GM19372 (cell line): ENCODE data around the gene PCDHB2.
"Not testable (repeated sequence)": the region's sequence is repeated elsewhere in the genome, so short reads cannot be mapped to it uniquely, and the experiment has no call there.

Experiments
- ATAC-seq: cut with Tn5 transposase; IDR thresholded peaks from one replicate; pipeline ENCODE4 v1.9.1; 2021; ENCODE audit warnings: mild to moderate bottlenecking, low read depth, moderate library complexity; ENCODE audit not compliant: unreplicated experiment

The PCDHB2 gene

GRCh38 chr5:141094481-141095262, at the start of gene PCDHB2:
Gene PCDHB2 (plus strand): TSS chr5:141094615. CDS start chr5:141094791, 176 bp downstream.
- no peak for ATAC-seq

- no peak for ATAC-seq
Measured at GRCh38 chr5:141050622-141051520, 43.5 kb upstream of the PCDHB2 start, which contains the start of gene PCDHB1. Gene PCDHB1 (plus strand): TSS chr5:141051374. CDS start chr5:141051471, 97 bp downstream.

- no peak for ATAC-seq
Measured at GRCh38 chr5:141051521-141051866, 42.9 kb upstream of the PCDHB2 start.

DNA sequence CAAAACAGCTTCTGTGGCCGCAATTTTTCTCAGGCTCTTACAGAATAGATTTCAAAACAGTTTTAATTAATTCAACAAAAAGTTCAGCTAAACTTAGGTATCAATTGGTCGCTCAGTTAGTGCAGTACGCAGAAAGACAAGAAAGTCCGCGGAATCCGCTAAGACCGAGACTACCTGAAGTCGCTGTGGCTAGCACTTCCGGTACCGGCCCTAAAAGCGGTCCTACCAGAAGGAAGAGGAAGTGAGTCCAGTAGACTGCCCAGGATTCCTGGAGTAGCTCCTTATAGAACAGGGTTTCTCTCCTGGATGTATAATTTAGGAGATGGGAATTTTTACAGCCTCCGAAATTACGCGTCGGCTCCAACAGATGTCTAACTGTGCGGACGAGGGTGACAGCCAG, 16.6 kb upstream of the PCDHB2 start:
- no peak for ATAC-seq

GRCh38 chr5:141082228-141082627, 12.2 kb upstream of the PCDHB2 start:
- no peak for ATAC-seq

DNA sequence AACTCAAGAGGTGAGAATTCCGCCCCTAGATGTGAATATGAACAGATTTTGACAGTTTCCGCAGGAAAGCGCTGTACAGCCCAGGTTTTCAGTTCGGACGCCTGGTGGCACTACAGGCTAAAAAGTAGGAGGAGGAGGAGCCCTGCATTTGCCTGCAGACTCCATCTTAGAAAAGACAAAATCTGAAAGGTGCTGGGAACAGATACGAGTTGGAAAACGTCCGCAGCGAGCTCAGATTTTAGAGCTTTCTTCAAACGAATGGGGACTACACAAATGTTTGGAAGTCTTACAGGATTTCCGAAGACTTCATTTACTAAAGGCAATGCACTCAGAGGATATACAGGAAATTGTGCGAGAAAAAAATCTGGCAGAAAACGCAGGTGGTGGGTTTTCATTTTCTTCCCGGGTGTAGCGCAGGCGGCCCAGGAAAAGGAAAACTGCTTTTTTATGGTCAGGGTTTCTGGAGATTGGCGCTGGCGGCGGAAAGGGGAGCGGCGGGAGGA, 9.9 kb upstream of the PCDHB2 start:
- no peak for ATAC-seq

- ATAC-seq: no peak
Measured at GRCh38 chr5:141095263-141095641, 837 bp downstream of the PCDHB2 start.

GRCh38 chr5:141096181-141096580, 1.8 kb downstream of the PCDHB2 start:
- not testable (repeated sequence) for ATAC-seq

DNA sequence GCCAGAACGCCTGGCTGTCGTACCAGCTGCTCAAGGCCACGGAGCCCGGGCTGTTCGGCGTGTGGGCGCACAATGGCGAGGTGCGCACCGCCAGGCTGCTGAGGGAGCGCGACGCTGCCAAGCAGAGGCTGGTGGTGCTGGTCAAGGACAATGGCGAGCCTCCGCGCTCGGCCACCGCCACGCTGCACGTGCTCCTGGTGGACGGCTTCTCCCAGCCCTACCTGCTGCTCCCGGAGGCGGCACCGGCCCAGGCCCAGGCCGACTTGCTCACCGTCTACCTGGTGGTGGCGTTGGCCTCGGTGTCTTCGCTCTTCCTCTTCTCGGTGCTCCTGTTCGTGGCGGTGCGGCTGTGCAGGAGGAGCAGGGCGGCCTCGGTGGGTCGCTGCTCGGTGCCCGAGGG, 2.2 kb downstream of the PCDHB2 start:
- not testable (repeated sequence) for ATAC-seq

- no peak for ATAC-seq
Measured at GRCh38 chr5:141100243-141100805, 5.9 kb downstream of the PCDHB2 start, which contains the start of gene PCDHB3. Gene PCDHB3 (plus strand): TSS chr5:141100473. CDS start chr5:141100650, 177 bp downstream.

DNA sequence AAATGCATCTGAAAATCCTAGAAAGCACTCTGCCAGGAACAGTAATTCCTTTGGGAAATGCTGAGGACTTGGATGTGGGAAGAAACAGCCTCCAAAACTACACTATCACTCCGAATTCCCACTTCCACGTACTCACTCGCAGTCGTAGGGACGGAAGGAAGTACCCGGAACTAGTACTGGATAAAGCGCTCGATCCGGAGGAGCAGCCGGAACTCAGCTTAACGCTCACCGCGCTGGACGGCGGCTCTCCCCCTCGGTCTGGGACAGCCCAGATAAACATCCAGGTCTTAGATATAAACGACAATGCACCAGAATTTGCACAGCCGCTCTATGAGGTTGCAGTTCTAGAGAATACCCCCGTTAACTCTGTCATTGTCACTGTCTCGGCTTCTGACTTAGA, 6.6 kb downstream of the PCDHB2 start:
- no peak for ATAC-seq

- ATAC-seq: not testable (repeated sequence)
Measured at GRCh38 chr5:141102070-141102469, 7.7 kb downstream of the PCDHB2 start.

DNA sequence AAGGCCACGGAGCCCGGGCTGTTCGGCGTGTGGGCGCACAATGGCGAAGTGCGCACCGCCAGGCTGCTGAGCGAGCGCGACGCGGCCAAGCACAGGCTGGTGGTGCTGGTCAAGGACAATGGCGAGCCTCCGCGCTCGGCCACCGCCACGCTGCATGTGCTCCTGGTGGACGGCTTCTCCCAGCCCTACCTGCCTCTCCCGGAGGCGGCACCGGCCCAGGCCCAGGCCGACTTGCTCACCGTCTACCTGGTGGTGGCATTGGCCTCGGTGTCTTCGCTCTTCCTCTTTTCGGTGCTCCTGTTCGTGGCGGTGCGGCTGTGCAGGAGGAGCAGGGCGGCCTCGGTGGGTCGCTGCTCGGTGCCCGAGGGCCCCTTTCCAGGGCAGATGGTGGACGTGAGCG, 8.1 kb downstream of the PCDHB2 start:
- ATAC-seq: not testable (repeated sequence)

DNA sequence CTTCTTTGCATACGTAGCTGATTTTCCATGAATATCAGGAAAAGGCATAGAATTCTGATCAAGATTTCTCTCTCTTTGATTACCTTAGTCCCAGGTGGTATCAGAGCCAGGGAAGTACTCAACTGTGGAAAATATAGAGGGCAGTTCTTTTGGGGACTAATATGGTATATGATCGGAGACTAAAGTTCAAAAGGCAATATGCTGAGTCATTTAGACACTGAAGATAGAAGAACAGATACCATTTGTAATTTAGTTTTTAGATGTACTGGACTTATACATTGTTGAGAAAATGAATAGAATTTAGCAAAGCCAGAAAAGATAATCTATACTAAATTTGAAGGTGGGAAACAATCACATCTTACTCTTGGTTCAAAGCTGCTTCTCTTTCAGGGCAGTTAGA, 10.9 kb downstream of the PCDHB2 start:
- no peak for ATAC-seq

DNA sequence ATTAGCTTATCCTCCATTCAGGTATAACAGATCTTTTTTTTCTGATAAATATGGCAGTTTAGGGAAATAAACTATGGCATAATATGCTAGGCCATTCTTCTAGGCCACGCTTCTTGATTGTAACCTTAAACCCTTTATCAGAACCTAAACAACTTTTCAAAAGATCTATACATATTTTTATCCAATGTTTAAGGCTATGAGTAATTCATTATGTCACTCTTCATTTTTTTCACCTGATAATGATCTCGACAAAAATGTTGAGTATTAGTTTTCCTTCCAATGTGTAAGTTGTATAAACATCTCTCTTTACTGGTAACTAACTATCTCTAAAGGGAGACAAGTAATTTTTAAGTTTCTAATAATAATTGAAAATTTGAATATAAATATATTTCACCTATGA, 24.8 kb downstream of the PCDHB2 start:
- no peak for ATAC-seq

GRCh38 chr5:141121563-141121962, 27.1 kb downstream of the PCDHB2 start, which contains the start of gene PCDHB4:
Gene PCDHB4 (plus strand): TSS chr5:141121818. CDS start chr5:141121999, 181 bp downstream.
- ATAC-seq: no peak

DNA sequence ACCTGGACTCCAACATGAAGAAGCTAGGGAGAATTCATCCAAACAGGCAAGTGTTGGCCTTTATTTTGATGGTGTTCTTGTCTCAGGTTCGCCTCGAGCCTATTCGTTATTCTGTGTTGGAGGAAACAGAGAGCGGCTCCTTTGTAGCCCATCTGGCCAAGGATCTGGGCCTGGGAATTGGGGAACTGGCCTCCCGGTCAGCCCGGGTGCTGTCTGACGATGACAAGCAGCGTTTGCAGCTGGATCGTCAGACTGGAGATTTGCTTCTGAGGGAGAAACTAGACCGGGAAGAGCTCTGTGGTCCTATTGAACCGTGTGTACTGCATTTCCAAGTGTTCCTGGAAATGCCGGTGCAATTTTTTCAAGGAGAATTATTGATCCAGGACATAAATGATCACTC, 27.6 kb downstream of the PCDHB2 start:
- no peak for ATAC-seq

GRCh38 chr5:141123396-141124135, 29.2 kb downstream of the PCDHB2 start:
- ATAC-seq: not testable (repeated sequence)

DNA sequence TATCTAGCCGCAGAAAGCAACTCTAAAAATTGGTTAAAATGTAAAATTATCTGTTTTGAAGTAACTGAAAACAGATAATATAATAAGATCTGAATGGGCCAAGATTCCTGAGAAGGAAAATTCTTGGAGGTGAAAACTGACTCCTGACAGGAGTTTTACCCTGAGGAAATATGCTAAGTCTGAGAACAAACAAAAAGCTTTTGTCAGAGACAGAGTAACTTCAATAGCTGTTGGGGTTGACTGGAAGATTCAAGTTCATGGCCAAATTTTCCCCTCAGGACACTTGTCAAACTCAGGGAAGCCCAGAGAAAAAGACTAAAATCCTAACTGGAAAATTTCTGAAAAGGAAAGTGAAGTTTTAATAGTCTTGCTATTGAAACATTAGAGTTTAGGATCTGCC, 32.9 kb downstream of the PCDHB2 start:
- no peak for ATAC-seq
